ENCODE data around the gene ADAM12.

The ADAM12 gene

GRCh38 chr10:126119599-126119998, 268.7 kb downstream of the ADAM12 start:
- DNase-seq (ENCODE audit: low read depth, low spot score) = no peak

GRCh38 chr10:126118476-126118875, 269.8 kb downstream of the ADAM12 start:
- DNase-seq (ENCODE audit: low read depth, low spot score) = no peak

- no peak for DNase-seq (ENCODE audit: low read depth, low spot score)
Measured at GRCh38 chr10:126117196-126117595, 271.1 kb downstream of the ADAM12 start.

GRCh38 chr10:126115886-126116285, 272.4 kb downstream of the ADAM12 start:
- DNase-seq (ENCODE audit: low read depth, low spot score) = no peak

- no peak for DNase-seq (ENCODE audit: low read depth, low spot score)
Measured at GRCh38 chr10:126114884-126115555, 273.3 kb downstream of the ADAM12 start.

- DNase-seq (ENCODE audit: low read depth, low spot score) = peak; percentile 77
Measured at GRCh38 chr10:126111516-126111915, 276.8 kb downstream of the ADAM12 start.

GRCh38 chr10:126110489-126111180, 277.6 kb downstream of the ADAM12 start:
- no peak for DNase-seq (ENCODE audit: low read depth, low spot score)

- DNase-seq (ENCODE audit: low read depth, low spot score) = no peak
Measured at GRCh38 chr10:126109893-126110292, 278.4 kb downstream of the ADAM12 start.

- no peak for DNase-seq (ENCODE audit: low read depth, low spot score)
Measured at GRCh38 chr10:126108693-126109092, 279.6 kb downstream of the ADAM12 start.

- no peak for DNase-seq (ENCODE audit: low read depth, low spot score)
Measured at GRCh38 chr10:126104767-126105166, 283.5 kb downstream of the ADAM12 start.

- no peak for DNase-seq (ENCODE audit: low read depth, low spot score)
Measured at GRCh38 chr10:126102636-126103035, 285.6 kb downstream of the ADAM12 start.

- no peak for DNase-seq (ENCODE audit: low read depth, low spot score)
Measured at GRCh38 chr10:126101736-126102135, 286.5 kb downstream of the ADAM12 start.

- no peak for DNase-seq (ENCODE audit: low read depth, low spot score)
Measured at GRCh38 chr10:126101325-126101724, 287.0 kb downstream of the ADAM12 start.

GRCh38 chr10:126099366-126099765, 288.9 kb downstream of the ADAM12 start:
- no peak for DNase-seq (ENCODE audit: low read depth, low spot score)

GRCh38 chr10:126098226-126098581, 290.1 kb downstream of the ADAM12 start:
- DNase-seq (ENCODE audit: low read depth, low spot score) = no peak

GRCh38 chr10:126097558-126098225, 290.6 kb downstream of the ADAM12 start:
- no peak for DNase-seq (ENCODE audit: low read depth, low spot score)

- no peak for DNase-seq (ENCODE audit: low read depth, low spot score)
Measured at GRCh38 chr10:126094537-126094936, 293.7 kb downstream of the ADAM12 start.

- DNase-seq (ENCODE audit: low read depth, low spot score) = no peak
Measured at GRCh38 chr10:126092366-126093215, 295.7 kb downstream of the ADAM12 start.

- DNase-seq (ENCODE audit: low read depth, low spot score) = peak; percentile 45
Measured at GRCh38 chr10:126090911-126091728, 297.2 kb downstream of the ADAM12 start.

GRCh38 chr10:126090443-126090842, 297.8 kb downstream of the ADAM12 start:
- DNase-seq (ENCODE audit: low read depth, low spot score) = no peak

Measured in brain pericyte (primary cell).